SK-N-SH (cell line): ENCODE data around the gene KCTD14. TPM values are rescaled to one million over a fixed set of nuclear protein-coding genes. Genes with fewer than 3 reads are reported as not detected.

Experiments used
- CTCF ChIA-PET: fragments of 300-600, 350-600 bp; formaldehyde crosslinking; extraction: SDS; loops from one replicate; lab custom pipeline; 2021; lab: Yijun Ruan, JAX
- POLR2A ChIA-PET: fragments of 350-600 bp; sonication (Branson Sonifier 250); formaldehyde crosslinking; extraction: SDS; loops from one replicate; lab custom pipeline; 2020; ENCODE audit warnings: antibody characterized with exemption, inconsistent platforms; lab: Yijun Ruan, JAX
- DNase-seq: peaks from one replicate; pipeline ENCODE4 v3.0.0; 2012
- H2AFZ ChIP-seq: fragments of 200-600 bp; sonication (generic); 2 replicates; pipeline ENCODE4 v1.8.1; 2016; ENCODE audit warnings: antibody characterized with exemption, mild to moderate bottlenecking, low read depth
- H3F3A ChIP-seq: fragments of 200-600 bp; sonication (generic); replicated peaks from 2 replicates; pipeline ENCODE3; 2016; ENCODE audit warnings: antibody characterized with exemption, mild to moderate bottlenecking; ENCODE audit not compliant: insufficient read depth
- H3K27ac ChIP-seq, 2 experiments: fragments of 200-500 bp in 1 of 2; fragments of 200-600 bp in 1 of 2; sonication (Bioruptor generic) in 1 of 2; sonication (generic), shearing (Covaris generic) in 1 of 2; 2 replicates each; pipeline versions ENCODE4 v1.5.1 to v1.6.1; 2014 to 2016; ENCODE audit warnings: low read depth in 2 of 2, inconsistent platforms in 1 of 2, low read length in 1 of 2, mild to moderate bottlenecking in 1 of 2, mixed read lengths in 1 of 2
- H3K27me3 ChIP-seq: fragments of 200-600 bp; sonication (generic), shearing (Covaris generic); 2 replicates; pipeline ENCODE4 v1.6.1; 2016; ENCODE audit warnings: mixed run types; ENCODE audit not compliant: insufficient read depth
- H3K36me3 ChIP-seq, 2 experiments: fragments of 200-500 bp in 1 of 2; fragments of 200-600 bp in 1 of 2; sonication (Bioruptor generic) in 1 of 2; sonication (generic) in 1 of 2; replicated peaks in 1 of 2; 2 replicates each; pipeline versions ENCODE3 to v1.5.1; 2014 to 2016; ENCODE audit warnings: low read length in 1 of 2, mild to moderate bottlenecking in 1 of 2; ENCODE audit not compliant: insufficient read depth in 2 of 2, control insufficient read depth in 1 of 2
- H3K4me1 ChIP-seq, 2 experiments: fragments of 200-500 bp in 1 of 2; fragments of 200-600 bp in 1 of 2; sonication (Bioruptor generic) in 1 of 2; sonication (generic), shearing (Covaris generic) in 1 of 2; 2 replicates each; pipeline versions ENCODE4 v1.5.1 to v1.6.1; 2014 to 2016; ENCODE audit warnings: low read depth in 1 of 2, low read length in 1 of 2, mixed run types in 1 of 2; ENCODE audit not compliant: insufficient read depth in 2 of 2, control insufficient read depth in 1 of 2
- H3K4me2 ChIP-seq: fragments of 200-600 bp; sonication (generic), shearing (Covaris generic); 2 replicates; pipeline ENCODE4 v1.6.1; 2017; ENCODE audit warnings: mixed run types
- H3K4me3 ChIP-seq, 2 experiments: fragments of 200-500 bp in 1 of 2; fragments of 200-600 bp in 1 of 2; sonication (Bioruptor generic) in 1 of 2; sonication (generic), shearing (Covaris generic) in 1 of 2; 2 replicates each; pipeline versions ENCODE4 v1.5.1 to v1.8.1; 2014 to 2016; ENCODE audit warnings: low read depth in 2 of 2, inconsistent platforms in 1 of 2, low read length in 1 of 2, mild to moderate bottlenecking in 1 of 2, mixed read lengths in 1 of 2, moderate library complexity in 1 of 2
- H3K79me2 ChIP-seq: fragments of 200-600 bp; sonication (generic); 2 replicates; pipeline ENCODE4 v1.8.1; 2017; ENCODE audit warnings: mild to moderate bottlenecking; ENCODE audit not compliant: insufficient read depth
- H3K9ac ChIP-seq: fragments of 200-600 bp; sonication (generic); 2 replicates; pipeline ENCODE4 v1.6.1; 2017; ENCODE audit warnings: mixed run types
- H3K9me2 ChIP-seq: fragments of 200-600 bp; sonication (generic); 2 replicates; pipeline ENCODE4 v1.6.1; 2017; ENCODE audit warnings: mixed run types
- H3K9me3 ChIP-seq: fragments of 200-600 bp; sonication (generic); 2 replicates; pipeline ENCODE4 v1.6.1; 2017; ENCODE audit warnings: mixed run types, mild to moderate bottlenecking, moderate library complexity
- H4K20me1 ChIP-seq: fragments of 200-600 bp; sonication (generic); 2 replicates; pipeline ENCODE4 v1.6.1; 2017; ENCODE audit warnings: mild to moderate bottlenecking, mixed run types; ENCODE audit not compliant: insufficient read depth
- CTCF ChIP-seq: fragments of 200-600 bp; sonication (generic); IDR thresholded peaks from 2 replicates; pipeline ENCODE4 v1.6.1; 2017; ENCODE audit warnings: antibody characterized with exemption, mild to moderate bottlenecking, moderate library complexity
- FOSL2 ChIP-seq: IDR thresholded peaks from 2 replicates; pipeline ENCODE4 v1.4.0; 2012; ENCODE audit warnings: low read depth, mild to moderate bottlenecking, moderate library complexity, borderline replicate concordance
- GABPA ChIP-seq: IDR thresholded peaks from 2 replicates; pipeline ENCODE4 v1.4.0; 2012; ENCODE audit warnings: low read depth, mild to moderate bottlenecking
- JUND ChIP-seq: IDR thresholded peaks from 2 replicates; pipeline ENCODE4 v1.4.0; 2012
- MAX ChIP-seq: IDR thresholded peaks from 2 replicates; pipeline ENCODE4 v1.4.0; 2012; ENCODE audit warnings: low read depth
- NFIC ChIP-seq: IDR thresholded peaks from 2 replicates; pipeline ENCODE4 v1.4.0; 2012; ENCODE audit warnings: borderline replicate concordance
- RXRA ChIP-seq: IDR thresholded peaks from 2 replicates; pipeline ENCODE4 v1.4.0; 2012; ENCODE audit warnings: low read depth, mild to moderate bottlenecking, borderline replicate concordance
- TEAD4 ChIP-seq: IDR thresholded peaks from 2 replicates; pipeline ENCODE4 v1.4.0; 2012; ENCODE audit warnings: mild to moderate bottlenecking, borderline replicate concordance; ENCODE audit not compliant: insufficient read depth
- YY1 ChIP-seq: IDR thresholded peaks from 2 replicates; pipeline ENCODE4 v1.4.0; 2012; ENCODE audit warnings: low read depth, mild to moderate bottlenecking
- WGBS: methylation state at CpG from one replicate; pipeline ENCODE4 v1.1.6; 2017; ENCODE audit warnings: low lambda C conversion rate; 5-methylcytosine and 5-hydroxymethylcytosine counted together
- polyA plus RNA-seq, 3 experiments: library from polyadenylated mRNA; depleted of rRNA; stranded (reverse); fragments of >200 nt; gene quantifications; 2 replicates each; pipeline ENCODE4 v1.2.3, GENCODE V29; 2012

Gene KCTD14
- polyA plus RNA-seq, 1 of the 3 experiments (the other 2 are of a cell fraction), result 0.25 TPM

DNA sequence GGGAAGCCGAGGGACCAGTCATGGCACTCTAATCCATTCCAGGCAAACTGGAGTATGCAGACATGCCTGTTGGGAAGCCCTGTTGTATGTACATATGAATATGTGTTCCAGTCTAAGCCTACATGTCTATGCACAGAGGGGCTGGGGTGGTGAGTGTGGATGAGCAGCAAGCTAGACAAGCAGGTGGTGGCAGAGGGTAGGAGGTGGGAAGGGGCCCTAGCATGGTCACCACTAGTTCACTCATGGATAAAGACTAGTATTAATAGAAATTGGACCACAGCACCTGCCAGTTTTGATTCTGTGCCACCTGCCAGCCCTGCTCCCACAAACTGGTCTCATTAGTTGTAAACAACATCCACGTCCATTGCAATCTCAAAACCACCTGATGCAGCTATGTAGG, 42.1 kb upstream of the KCTD14 start:
- Histone ChIP-seq H3K79me2 (peaks cover 6% of the 10 kb centered on the region; the same call in 1 of the 2 replicates), H3K27ac (no peak overlapping the region), H3F3A (peaks cover 6% of the 10 kb centered on the region), H3K4me1 (peaks cover 4 to 5% of the 10 kb centered on the region in 2 experiments; a peak in 2 of 4 replicates), H3K36me3 (peaks cover 18 to 24% of the 10 kb centered on the region in 2 experiments), H4K20me1 (no peaks in the 10 kb centered on the region), H2AFZ (no peak overlapping the region), H3K9me3 (no peaks in the 10 kb centered on the region), H3K9ac (no peak overlapping the region), H3K4me3 (no peak overlapping the region), H3K4me2 (no peak overlapping the region), H3K27me3 (no peaks in the 10 kb centered on the region), H3K9me2 (no peaks in the 10 kb centered on the region)
- WGBS, result 100% methylated on average over 1 of the region's 2 CpGs
- CTCF ChIA-PET, result interaction anchor here (0.6 to 2.0 kb wide), 3 partner anchors 18 to 245 kb away, joined by 3 to 7 read pairs (median 3); partner anchors contain the start of gene RSF1
- no peak for TF ChIP-seq MAX
- TF ChIP-seq NFIC, result no peak
- no peak for TF ChIP-seq FOSL2
- POLR2A ChIA-PET, result no interaction called here
- no peak for DNase-seq

DNA sequence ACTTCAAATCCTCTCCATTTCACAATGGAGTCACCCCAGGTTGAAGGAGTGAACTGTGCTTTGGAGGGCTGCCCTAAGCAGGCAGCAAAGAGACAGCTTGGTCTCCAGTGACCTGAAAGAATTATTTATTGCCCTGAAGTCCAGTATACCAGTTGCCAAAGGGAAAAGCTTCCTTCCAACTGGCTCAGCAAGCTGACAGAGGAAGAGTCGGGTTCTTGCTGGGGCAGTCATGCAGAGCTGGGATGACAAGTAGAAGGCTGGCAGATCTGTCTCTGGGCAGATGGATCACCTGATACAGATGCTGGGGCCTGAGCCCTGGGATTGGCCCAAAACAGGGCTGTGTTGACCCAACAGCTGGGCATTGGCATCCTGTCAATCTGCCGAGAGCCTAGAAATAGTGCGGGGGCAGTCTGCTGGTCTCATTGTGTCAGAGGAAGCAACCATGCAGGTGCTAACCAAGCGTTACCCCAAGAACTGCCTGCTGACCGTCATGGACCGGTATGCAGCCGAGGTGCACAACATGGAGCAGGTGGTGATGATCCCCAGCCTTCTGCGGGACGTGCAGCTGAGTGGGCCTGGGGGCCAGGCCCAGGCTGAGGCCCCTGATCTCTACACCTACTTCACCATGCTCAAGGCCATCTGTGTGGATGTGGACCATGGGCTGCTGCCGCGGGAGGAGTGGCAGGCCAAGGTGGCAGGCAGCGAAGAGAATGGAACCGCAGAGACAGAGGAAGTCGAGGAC, 40.5 kb upstream of the KCTD14 start, which contains the start of gene THRSP:
Gene THRSP (plus strand): TSS at position 422 of the 742 bp plus-strand sequence. CDS start 21 bp downstream, at position 443.
- Histone ChIP-seq H3K27me3 (no peaks in the 10 kb centered on the region), H3K4me1 (peaks cover 3 to 4% of the 10 kb centered on the region in 2 experiments; a peak in 2 of 4 replicates), H4K20me1 (no peaks in the 10 kb centered on the region), H3K4me2 (no peak within 1 kb of the TSS), H3K4me3 (no peak within 1 kb of the TSS), H3K36me3 (peaks cover 5 to 10% of the 10 kb centered on the region in 2 experiments), H3K9me3 (no peaks in the 10 kb centered on the region), H3K79me2 (no peaks in the 10 kb centered on the region; the same call in 1 of the 2 replicates), H3K9me2 (no peaks in the 10 kb centered on the region), H3K9ac (no peak within 1 kb of the TSS), H3F3A (peaks cover 6% of the 10 kb centered on the region), H3K27ac (no peak within 1 kb of the TSS), H2AFZ (no peak within 1 kb of the TSS)
- 95% methylated on average over 8 of the region's 14 CpGs for WGBS
- DNase-seq, result no peak
- POLR2A ChIA-PET, result no interaction called here
- no peak for TF ChIP-seq TEAD4
- TF ChIP-seq JUND, result no peak
- no peak for TF ChIP-seq GABPA
- no peak for TF ChIP-seq YY1
- no peak for TF ChIP-seq RXRA
- no peak for TF ChIP-seq CTCF
- CTCF ChIA-PET, result no interaction called here
